Peyer's patch (tissue), 4 donors: Measurements from ENCODE around the gene CDH23. TPM values are rescaled to one million over a fixed set of nuclear protein-coding genes. Genes with fewer than 3 reads are reported as not detected.
A peak's percentile ranks its signal among the peaks of the same experiment; 100 is the strongest.

ENCODE experiments used
- DNase-seq, 3 donors: peaks; one replicate each; pipeline ENCODE4 v3.0.0-alpha.2; 2017 to 2019
- H3K27ac ChIP-seq, 4 donors: fragments of 200-600 bp; sonication (generic); one replicate each; pipeline ENCODE4 v1.5.1; 2016 to 2019
- H3K27me3 ChIP-seq, 2 donors: fragments of 200-600 bp; sonication (generic); one replicate each; pipeline ENCODE4 v1.5.1; 2019
- H3K36me3 ChIP-seq, 3 donors: fragments of 200-600 bp; sonication (generic); one replicate each; pipeline ENCODE4 v1.5.1; 2016 to 2019
- H3K4me1 ChIP-seq, 4 donors: fragments of 200-600 bp; sonication (generic); one replicate each; pipeline ENCODE4 v1.5.1; 2016 to 2019
- H3K4me3 ChIP-seq, 4 donors: fragments of 200-600 bp; sonication (generic); 1 replicate in 3 of 4; 2 replicates in 1 of 4; pipeline ENCODE4 v1.5.1; 2016 to 2019; ENCODE audit warnings: mild to moderate bottlenecking in 1 of 4
- H3K9me3 ChIP-seq, 4 donors: fragments of 200-600 bp; sonication (generic); one replicate each; pipeline ENCODE4 v1.5.1; 2016 to 2019; ENCODE audit warnings: mild to moderate bottlenecking in 1 of 4
- POLR2A ChIP-seq, 2 donors: fragments of 450-650 bp; IDR thresholded peaks; one replicate each; pipeline ENCODE4 v1.5.1; 2017; ENCODE audit warnings: antibody characterized with exemption in 2 of 2, mild to moderate bottlenecking in 2 of 2, moderate library complexity in 2 of 2
- total RNA-seq, 4 donors: library from RNA; depleted of rRNA; stranded (reverse); fragments of >200 nt; gene quantifications; one replicate each; pipeline ENCODE4 v1.1.0, GENCODE V29; 2016
- TF ChIP-seq, protein P1 (sequence below), 6 experiments: fragments of 450-650 bp in 4 of 6; fragments of 200-600 bp in 2 of 6; sonication (generic) in 1 of 6; IDR thresholded peaks; one replicate each; pipeline ENCODE4 v1.5.1; 2017 to 2019; ENCODE audit warnings: antibody characterized with exemption in 6 of 6, mild to moderate bottlenecking in 3 of 6, moderate library complexity in 1 of 6

CDH23 gene
- total RNA-seq, 4 donors from 2014 or later, result 3.2 to 9.9 (median 5.4) TPM

DNA sequence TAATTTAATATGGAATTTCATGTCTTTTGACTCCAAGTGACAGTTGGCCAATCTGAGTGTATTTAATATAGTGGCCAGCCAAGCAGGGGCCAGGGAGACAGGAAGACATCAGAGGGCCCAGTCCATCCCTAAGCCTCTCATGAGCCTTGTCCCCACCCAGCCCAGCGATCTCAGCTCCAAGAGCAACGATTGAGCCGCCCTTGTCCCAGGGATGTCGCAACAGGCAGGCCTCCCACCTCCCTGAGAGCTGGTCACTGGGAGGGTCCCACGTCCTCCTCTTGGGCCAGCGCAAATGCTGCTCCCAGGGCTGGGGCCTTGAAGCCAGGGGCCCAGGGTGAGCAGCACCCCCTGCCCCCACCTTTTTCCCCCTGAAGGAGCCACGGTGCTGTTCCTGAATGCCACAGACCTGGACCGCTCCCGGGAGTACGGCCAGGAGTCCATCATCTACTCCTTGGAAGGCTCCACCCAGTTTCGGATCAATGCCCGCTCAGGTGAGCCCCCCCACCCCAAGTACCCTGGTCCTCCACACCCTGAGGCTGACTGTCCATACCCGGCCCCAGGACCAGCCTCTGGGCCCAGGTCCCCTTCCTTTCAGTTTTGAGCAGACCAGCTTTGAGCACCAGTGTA is 293.5 kb downstream of the CDH23 start:
- Histone ChIP-seq H3K4me3 (no peak overlapping the region), H3K27me3 (no peaks in the 10 kb centered on the region), H3K9me3 (no peaks in the 10 kb centered on the region), H3K4me1 (peaks cover 0 to 15% (median 8%) of the 10 kb centered on the region in 4 donors), H3K27ac (no peak overlapping the region), H3K36me3 (no peaks in the 10 kb centered on the region)
- TF ChIP-seq POLR2A (IDR thresholded peaks at IDR 0.05), result no peak
- TF ChIP-seq, protein P1, sequence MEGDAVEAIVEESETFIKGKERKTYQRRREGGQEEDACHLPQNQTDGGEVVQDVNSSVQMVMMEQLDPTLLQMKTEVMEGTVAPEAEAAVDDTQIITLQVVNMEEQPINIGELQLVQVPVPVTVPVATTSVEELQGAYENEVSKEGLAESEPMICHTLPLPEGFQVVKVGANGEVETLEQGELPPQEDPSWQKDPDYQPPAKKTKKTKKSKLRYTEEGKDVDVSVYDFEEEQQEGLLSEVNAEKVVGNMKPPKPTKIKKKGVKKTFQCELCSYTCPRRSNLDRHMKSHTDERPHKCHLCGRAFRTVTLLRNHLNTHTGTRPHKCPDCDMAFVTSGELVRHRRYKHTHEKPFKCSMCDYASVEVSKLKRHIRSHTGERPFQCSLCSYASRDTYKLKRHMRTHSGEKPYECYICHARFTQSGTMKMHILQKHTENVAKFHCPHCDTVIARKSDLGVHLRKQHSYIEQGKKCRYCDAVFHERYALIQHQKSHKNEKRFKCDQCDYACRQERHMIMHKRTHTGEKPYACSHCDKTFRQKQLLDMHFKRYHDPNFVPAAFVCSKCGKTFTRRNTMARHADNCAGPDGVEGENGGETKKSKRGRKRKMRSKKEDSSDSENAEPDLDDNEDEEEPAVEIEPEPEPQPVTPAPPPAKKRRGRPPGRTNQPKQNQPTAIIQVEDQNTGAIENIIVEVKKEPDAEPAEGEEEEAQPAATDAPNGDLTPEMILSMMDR (IDR thresholded peaks at IDR 0.05), result no peak
- DNase-seq, result no peak

DNA sequence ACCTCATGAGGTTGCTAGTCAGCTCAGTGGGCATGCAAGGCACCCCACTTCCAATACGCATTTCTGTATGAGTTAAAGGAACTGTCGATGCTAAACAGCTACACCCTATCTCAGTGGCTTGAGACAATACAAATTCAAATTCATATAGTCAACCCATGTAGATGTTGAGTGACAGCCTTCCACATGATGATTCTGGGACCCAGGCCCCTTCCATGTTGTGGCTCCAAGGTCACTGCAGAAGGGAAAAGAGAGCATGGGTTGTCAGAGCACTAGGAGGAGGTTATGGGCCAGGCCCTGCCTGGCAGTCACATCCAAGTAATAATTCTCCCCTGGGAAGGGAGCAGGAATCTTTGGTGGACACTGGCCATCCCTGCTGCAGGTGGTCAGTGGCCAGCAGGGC is 294.7 kb downstream of the CDH23 start:
- no peaks in the 10 kb centered on the region for H3K9me3 ChIP-seq
- no peak overlapping the region for H3K4me3 ChIP-seq
- H3K27ac ChIP-seq, result no peak overlapping the region
- no peak for TF ChIP-seq POLR2A (IDR thresholded peaks at IDR 0.05)
- TF ChIP-seq, protein P1 (IDR thresholded peaks at IDR 0.05), result no peak
- no peaks in the 10 kb centered on the region for H3K27me3 ChIP-seq
- peaks cover 0 to 17% (median 15%) of the 10 kb centered on the region in 4 donors for H3K4me1 ChIP-seq
- no peak for DNase-seq
- no peaks in the 10 kb centered on the region for H3K36me3 ChIP-seq

DNA sequence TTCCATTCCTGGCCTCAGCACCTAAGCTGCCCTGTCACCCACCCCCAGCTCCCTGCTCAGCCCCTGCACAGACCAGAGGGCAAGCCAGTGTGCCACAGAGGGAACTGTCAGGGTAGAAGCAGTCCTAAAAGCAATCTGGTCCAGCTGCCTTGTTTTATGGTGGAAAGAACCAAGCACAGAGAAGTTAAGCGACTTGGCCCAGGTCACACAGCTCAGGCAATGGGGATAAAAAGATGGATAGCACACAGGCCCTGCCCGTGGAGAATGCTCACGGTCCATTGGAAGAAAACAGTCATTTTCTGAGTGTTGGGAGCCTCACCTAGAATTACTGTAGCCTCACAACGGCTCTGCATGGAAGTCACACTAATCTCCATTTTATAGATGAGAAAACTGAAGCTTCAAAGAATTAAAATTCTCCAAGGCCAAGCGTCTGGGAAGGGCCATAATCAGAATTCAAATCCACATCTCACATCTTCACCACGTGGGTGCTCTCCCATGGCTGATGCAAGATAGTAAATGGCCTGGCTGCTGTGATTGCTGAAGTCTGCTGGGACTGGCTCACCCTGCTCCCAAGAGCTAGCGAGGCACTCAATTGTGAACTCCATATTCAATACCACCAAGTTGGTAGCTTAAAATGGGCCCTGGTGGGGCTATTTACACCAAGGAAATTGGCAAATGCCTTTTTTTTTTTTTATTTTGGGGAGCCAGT is 296.0 kb downstream of the CDH23 start:
- H3K27ac ChIP-seq, result no peak overlapping the region
- H3K27me3 ChIP-seq, result no peaks in the 10 kb centered on the region
- peaks cover 0 to 24% (median 16%) of the 10 kb centered on the region in 4 donors for H3K4me1 ChIP-seq
- H3K36me3 ChIP-seq, result no peaks in the 10 kb centered on the region
- no peaks in the 10 kb centered on the region for H3K9me3 ChIP-seq
- DNase-seq, result no peak
- no peak overlapping the region for H3K4me3 ChIP-seq
- TF ChIP-seq, protein P1 (IDR thresholded peaks at IDR 0.05), result no peak
- no peak for TF ChIP-seq POLR2A (IDR thresholded peaks at IDR 0.05)

DNA sequence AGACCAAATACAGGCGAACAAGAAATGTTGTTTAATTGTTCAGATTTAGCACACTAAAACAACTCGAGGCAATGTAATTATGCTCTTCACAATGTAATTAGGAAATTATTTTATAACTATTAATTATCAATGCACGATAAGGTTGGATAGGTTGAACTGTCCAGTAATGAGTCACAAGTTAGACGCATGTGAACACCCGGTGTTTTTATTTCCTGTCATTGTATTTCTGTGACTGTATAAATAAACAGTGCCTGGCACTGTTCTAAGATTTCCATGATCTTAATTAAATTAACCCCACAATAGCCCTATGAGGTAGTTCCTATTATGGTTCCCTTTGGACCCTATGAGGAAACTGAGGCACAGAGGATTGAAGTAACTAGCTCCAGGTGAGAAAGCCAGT is 296.7 kb downstream of the CDH23 start:
- Histone ChIP-seq H3K27ac (peak overlapping the region in 3 of 4 donors; percentile 35 to 67 (median 37)), H3K4me1 (peaks cover 0 to 24% (median 16%) of the 10 kb centered on the region in 4 donors), H3K4me3 (no peak overlapping the region)

DNA sequence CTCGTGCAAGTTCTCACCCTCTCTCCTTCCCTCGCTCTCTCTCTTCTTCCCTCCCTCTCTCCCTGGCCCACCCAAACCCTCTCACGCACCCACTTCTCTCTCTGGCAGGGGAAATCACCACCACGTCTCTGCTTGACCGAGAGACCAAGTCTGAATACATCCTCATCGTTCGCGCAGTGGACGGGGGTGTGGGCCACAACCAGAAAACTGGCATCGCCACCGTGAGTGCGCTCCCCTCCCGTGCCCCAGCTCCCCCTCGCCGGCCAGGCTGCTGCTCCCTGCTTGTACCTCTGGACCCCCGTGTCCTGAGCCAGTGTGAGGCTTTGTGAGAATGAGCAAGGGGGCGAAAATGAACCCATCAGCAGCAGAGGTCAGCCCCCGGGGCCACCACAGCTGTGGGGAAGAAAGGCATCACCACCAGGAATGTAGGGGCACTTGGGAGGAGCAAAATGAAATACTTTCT is 297.4 kb downstream of the CDH23 start:
- peak overlapping the region in 3 of 4 donors; percentile 35 to 67 (median 37) for H3K27ac ChIP-seq
- no peak overlapping the region for H3K4me3 ChIP-seq
- TF ChIP-seq, protein P1 (IDR thresholded peaks at IDR 0.05), result no peak
- no peak for TF ChIP-seq POLR2A (IDR thresholded peaks at IDR 0.05)
- peak in 1 of 3 donors; percentile 36 for DNase-seq
- H3K36me3 ChIP-seq, result no peaks in the 10 kb centered on the region
- H3K9me3 ChIP-seq, result no peaks in the 10 kb centered on the region
- peaks cover 0 to 24% (median 18%) of the 10 kb centered on the region in 4 donors for H3K4me1 ChIP-seq
- no peaks in the 10 kb centered on the region for H3K27me3 ChIP-seq

More for the DNA sequence above, 296.7 kb downstream of the CDH23 start:
- TF ChIP-seq POLR2A (IDR thresholded peaks at IDR 0.05), result no peak
- TF ChIP-seq, protein P1 (IDR thresholded peaks at IDR 0.05), result no peak
- no peak for DNase-seq
- no peaks in the 10 kb centered on the region for H3K9me3 ChIP-seq
- H3K27me3 ChIP-seq, result no peaks in the 10 kb centered on the region
- no peaks in the 10 kb centered on the region for H3K36me3 ChIP-seq
